ENCODE results near the gene LGALS9C.
"Not testable (repeated sequence)": the region's sequence is repeated elsewhere in the genome, so short reads cannot be mapped to it uniquely, and the experiment has no call there.

GRCh38 chr17:18530405-18530804 is 53.8 kb downstream of the LGALS9C start:
- not testable (repeated sequence) for TF ChIP-seq CTCF, POLR2A (IDR thresholded peaks at IDR 0.05)
